GM06990 (cell line): ENCODE data around the gene CEP89.

Source experiments
- DNase-seq: peaks from one replicate; pipeline ENCODE4 v3.0.0-alpha.2; 2011; ENCODE audit not compliant: insufficient read length; ENCODE audit errors: extremely low read depth
- H3K27me3 ChIP-seq: replicated peaks from 2 replicates; pipeline ENCODE4 v1.6.0; 2011; ENCODE audit warnings: low read length; ENCODE audit not compliant: control insufficient read depth, insufficient read depth
- H3K36me3 ChIP-seq: 2 replicates; pipeline ENCODE4 v1.5.1; 2011; ENCODE audit warnings: low read length; ENCODE audit not compliant: control insufficient read depth, insufficient read depth
- H3K4me3 ChIP-seq: replicated peaks from 2 replicates; pipeline ENCODE4 v1.5.1; 2011; ENCODE audit warnings: low read depth, mild to moderate bottlenecking, control low read depth, low read length
- CTCF ChIP-seq: IDR thresholded peaks from 2 replicates; pipeline ENCODE4 v1.5.1; 2011; ENCODE audit warnings: low read length, control low read depth, mild to moderate bottlenecking, inconsistent platforms; ENCODE audit not compliant: insufficient read depth, poor library complexity, severe bottlenecking

The CEP89 gene

GRCh38 chr19:32877323-32877912, 94.3 kb downstream of the CEP89 start:
- Histone ChIP-seq H3K4me3 (no peak overlapping the region), H3K27me3 (no peaks in the 10 kb centered on the region)
- no peak for DNase-seq

GRCh38 chr19:32876919-32877285, 94.9 kb downstream of the CEP89 start:
- TF ChIP-seq CTCF = no peak
- no peak for DNase-seq
- H3K27me3 ChIP-seq = no peaks in the 10 kb centered on the region
- peaks cover 2% of the 10 kb centered on the region for H3K36me3 ChIP-seq
- no peak overlapping the region for H3K4me3 ChIP-seq

More at GRCh38 chr19:32877323-32877912, 94.3 kb downstream of the CEP89 start:
- no peak for TF ChIP-seq CTCF
- H3K36me3 ChIP-seq = peaks cover 2% of the 10 kb centered on the region

GRCh38 chr19:32876236-32876918, 95.4 kb downstream of the CEP89 start:
- TF ChIP-seq CTCF = no peak
- H3K27me3 ChIP-seq = no peaks in the 10 kb centered on the region
- no peaks in the 10 kb centered on the region; the same call in 1 of the 2 replicates for H3K36me3 ChIP-seq
- H3K4me3 ChIP-seq = no peak overlapping the region
- DNase-seq = no peak

- no peaks in the 10 kb centered on the region; the same call in 1 of the 2 replicates for H3K36me3 ChIP-seq
- no peaks in the 10 kb centered on the region for H3K27me3 ChIP-seq
- H3K4me3 ChIP-seq = no peak overlapping the region
- no peak for TF ChIP-seq CTCF
- no peak for DNase-seq
These were observed 96.3 kb downstream of the CEP89 start for GRCh38 chr19:32875428-32875827.

- no peaks in the 10 kb centered on the region for H3K27me3 ChIP-seq
- H3K4me3 ChIP-seq = no peak overlapping the region
- no peak for DNase-seq
- TF ChIP-seq CTCF = no peak
- no peaks in the 10 kb centered on the region; the same call in 1 of the 2 replicates for H3K36me3 ChIP-seq
These were observed 97.2 kb downstream of the CEP89 start for GRCh38 chr19:32874605-32875004.
